HepG2 (cell line): ENCODE data around the gene CAMK1G. TPM values are rescaled to one million over a fixed set of nuclear protein-coding genes. Genes with fewer than 3 reads are reported as not detected.
A peak's percentile ranks its signal among the peaks of the same experiment; 100 is the strongest.

ENCODE experiments used
- ARNT2 ChIP-seq: sonication (generic); formaldehyde crosslinking; IDR thresholded peaks from 2 replicates; pipeline ENCODE4 v1.8.0; 2022; ENCODE audit warnings: mild to moderate bottlenecking, low read depth, missing genetic modification reagents, moderate library complexity
- CC2D1A ChIP-seq: sonication (generic); formaldehyde crosslinking; IDR thresholded peaks from 2 replicates; pipeline ENCODE4 v1.8.1; 2023; ENCODE audit warnings: mild to moderate bottlenecking, missing genetic modification reagents
- KDM2A ChIP-seq: sonication (generic); formaldehyde crosslinking; IDR thresholded peaks from 2 replicates; pipeline ENCODE4 v1.4.0; 2020; ENCODE audit warnings: low read depth, missing genetic modification reagents, borderline replicate concordance
- XRCC5 ChIP-seq: fragments of 200-400 bp; formaldehyde crosslinking; optimal IDR thresholded peaks from 2 replicates; pipeline ENCODE3; 2017; ENCODE audit warnings: mild to moderate bottlenecking, low read length
- YEATS2 ChIP-seq: sonication (generic); formaldehyde crosslinking; IDR thresholded peaks from 2 replicates; pipeline ENCODE4 v1.4.0; 2020; ENCODE audit warnings: missing genetic modification reagents, borderline replicate concordance
- ZNF138 ChIP-seq: sonication (generic); formaldehyde crosslinking; IDR thresholded peaks from 2 replicates; pipeline ENCODE4 v1.5.0; 2020; ENCODE audit warnings: mild to moderate bottlenecking, low read depth, missing genetic modification reagents
- ZNF446 ChIP-seq: sonication (generic); formaldehyde crosslinking; IDR thresholded peaks from 2 replicates; pipeline ENCODE4 v1.5.0; 2020; ENCODE audit warnings: mild to moderate bottlenecking, missing genetic modification reagents
- ZNF530 ChIP-seq: sonication (generic); formaldehyde crosslinking; IDR thresholded peaks from 2 replicates; pipeline ENCODE4 v1.5.0; 2020; ENCODE audit warnings: low read depth, mild to moderate bottlenecking, missing genetic modification reagents
- ZNF629 ChIP-seq: sonication (generic); formaldehyde crosslinking; conservative IDR thresholded peaks from 2 replicates; pipeline ENCODE4 v1.5.0; 2020; ENCODE audit warnings: missing genetic modification reagents
- ZSCAN21 ChIP-seq: sonication (generic); formaldehyde crosslinking; IDR thresholded peaks from 2 replicates; pipeline ENCODE4 v1.8.0; 2022; ENCODE audit warnings: mild to moderate bottlenecking, missing genetic modification reagents, moderate library complexity, borderline replicate concordance
- polyA plus RNA-seq, 8 experiments: library from polyadenylated mRNA; depleted of rRNA in 3 of 8; stranded (reverse) in 7 of 8; unstranded in 1 of 8; fragments of >200 nt; fragmentation: Illumina TruSeq in 4 of 8; extraction: Trizol in 4 of 8; gene quantifications; 2 replicates each; pipeline versions ENCODE4 v1.2.1 to v1.2.3, GENCODE V29; 2011 to 2016; ENCODE audit warnings: low read depth in 4 of 8, missing spikeins in 1 of 8, mixed read lengths in 1 of 8; ENCODE audit not compliant: insufficient read depth in 1 of 8
- total RNA-seq, 5 experiments: library from RNA; depleted of rRNA; stranded (reverse); fragments of >200 nt; fragmentation: Illumina TruSeq; extraction: Trizol; gene quantifications; 2 replicates each; pipeline ENCODE4 v1.2.3, GENCODE V29; 2016; ENCODE audit warnings: low read depth in 1 of 5
- TF ChIP-seq, protein P1 (sequence below): IDR thresholded peaks from 2 replicates; pipeline ENCODE4 v1.6.1; 2016; ENCODE audit warnings: mild to moderate bottlenecking
- TF ChIP-seq, protein P2 (sequence below): sonication (generic); formaldehyde crosslinking; IDR thresholded peaks from 2 replicates; pipeline ENCODE4 v1.4.0; 2020; ENCODE audit warnings: missing genetic modification reagents, mild to moderate bottlenecking, borderline replicate concordance
- TF ChIP-seq, protein P3 (sequence below): sonication (generic); formaldehyde crosslinking; IDR thresholded peaks from 2 replicates; pipeline ENCODE4 v1.5.0; 2020; ENCODE audit warnings: mild to moderate bottlenecking, missing genetic modification reagents, borderline replicate concordance
- TF ChIP-seq, protein P4 (sequence below), 2 experiments: sonication (generic) in 1 of 2; formaldehyde crosslinking in 1 of 2; IDR thresholded peaks; 2 replicates each; pipeline versions ENCODE4 v1.4.0 to v1.6.1; 2018 to 2020; ENCODE audit warnings: missing genetic modification reagents in 2 of 2, borderline replicate concordance in 1 of 2, low read depth in 1 of 2, mild to moderate bottlenecking in 1 of 2, missing biosample characterization in 1 of 2
- TF ChIP-seq, protein P5 (sequence below): sonication (generic); IDR thresholded peaks from 2 replicates; pipeline ENCODE4 v1.6.1; 2016; ENCODE audit warnings: low read depth, borderline replicate concordance
- TF ChIP-seq, protein P6 (sequence below): sonication (generic); formaldehyde crosslinking; IDR thresholded peaks from 2 replicates; pipeline ENCODE4 v1.5.0; 2020; ENCODE audit warnings: missing genetic modification reagents, mild to moderate bottlenecking, borderline replicate concordance
- TF ChIP-seq, protein P7 (sequence below): IDR thresholded peaks from 2 replicates; pipeline ENCODE4 v1.6.1; 2016; ENCODE audit warnings: missing genetic modification reagents, missing compliant biosample characterization

CAMK1G gene
- total and polyA plus RNA-seq, 2 of the 13 experiments (the other 11 are each of a cell fraction or from before 2014, with no cell fraction given), result not detected

DNA sequence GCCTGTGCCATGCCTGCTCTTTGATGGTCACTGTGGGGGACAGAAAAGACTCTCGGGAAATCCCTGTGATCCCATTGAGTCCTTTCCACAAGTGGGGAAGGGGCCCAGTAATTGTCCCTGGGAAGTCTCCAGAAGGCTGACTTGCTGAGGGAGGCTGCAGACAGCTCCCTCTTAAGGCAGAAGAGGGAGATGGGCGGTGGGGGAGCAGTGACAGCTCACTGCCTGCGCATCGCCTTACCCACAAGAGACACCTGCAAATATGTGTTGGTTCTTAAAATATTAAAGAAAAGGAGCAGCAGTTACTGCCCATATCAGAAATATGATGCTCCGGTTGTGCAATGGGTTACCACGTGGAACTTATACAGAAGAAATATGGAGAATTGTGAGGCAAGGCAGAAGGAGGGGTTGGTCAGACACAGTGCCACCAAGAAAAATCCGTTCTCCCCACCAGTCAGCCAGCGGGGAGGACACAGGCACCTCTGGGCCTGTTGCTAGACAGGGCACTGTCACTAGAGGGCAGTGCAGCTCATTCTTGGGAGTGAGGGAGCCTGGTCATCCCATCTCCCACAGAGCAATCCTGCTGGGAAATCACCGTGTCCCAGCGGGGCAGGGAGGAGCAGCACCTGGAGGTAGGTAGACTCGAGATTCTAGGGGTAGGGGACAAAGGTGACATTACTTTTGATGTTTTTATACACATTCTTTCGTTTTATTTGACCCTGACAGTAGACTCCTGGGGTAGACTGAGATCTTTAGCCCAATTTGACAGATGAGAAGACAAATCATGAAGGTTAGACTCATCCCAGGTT, 6.9 kb upstream of the CAMK1G start (continued):
- TF ChIP-seq ZNF629 (CRISPR knock-in tag) (no peak), ZNF446 (CRISPR knock-in tag) (no peak), ZNF138 (CRISPR knock-in tag) (no peak), ZSCAN21 (CRISPR knock-in tag) (no peak), ARNT2 (CRISPR knock-in tag) (no peak), YEATS2 (CRISPR knock-in tag) (no peak), CC2D1A (CRISPR knock-in tag) (no peak), KDM2A (0 out of 2 replicates have a peak, but pooled peaks have one; percentile 34), XRCC5 (peak; percentile 39), ZNF530 (CRISPR knock-in tag) (no peak)
- TF ChIP-seq, protein P1, sequence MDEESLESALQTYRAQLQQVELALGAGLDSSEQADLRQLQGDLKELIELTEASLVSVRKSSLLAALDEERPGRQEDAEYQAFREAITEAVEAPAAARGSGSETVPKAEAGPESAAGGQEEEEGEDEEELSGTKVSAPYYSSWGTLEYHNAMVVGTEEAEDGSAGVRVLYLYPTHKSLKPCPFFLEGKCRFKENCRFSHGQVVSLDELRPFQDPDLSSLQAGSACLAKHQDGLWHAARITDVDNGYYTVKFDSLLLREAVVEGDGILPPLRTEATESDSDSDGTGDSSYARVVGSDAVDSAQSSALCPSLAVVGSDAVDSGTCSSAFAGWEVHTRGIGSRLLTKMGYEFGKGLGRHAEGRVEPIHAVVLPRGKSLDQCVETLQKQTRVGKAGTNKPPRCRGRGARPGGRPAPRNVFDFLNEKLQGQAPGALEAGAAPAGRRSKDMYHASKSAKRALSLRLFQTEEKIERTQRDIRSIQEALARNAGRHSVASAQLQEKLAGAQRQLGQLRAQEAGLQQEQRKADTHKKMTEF (CRISPR knock-in tag), result no peak
- TF ChIP-seq, protein P2, sequence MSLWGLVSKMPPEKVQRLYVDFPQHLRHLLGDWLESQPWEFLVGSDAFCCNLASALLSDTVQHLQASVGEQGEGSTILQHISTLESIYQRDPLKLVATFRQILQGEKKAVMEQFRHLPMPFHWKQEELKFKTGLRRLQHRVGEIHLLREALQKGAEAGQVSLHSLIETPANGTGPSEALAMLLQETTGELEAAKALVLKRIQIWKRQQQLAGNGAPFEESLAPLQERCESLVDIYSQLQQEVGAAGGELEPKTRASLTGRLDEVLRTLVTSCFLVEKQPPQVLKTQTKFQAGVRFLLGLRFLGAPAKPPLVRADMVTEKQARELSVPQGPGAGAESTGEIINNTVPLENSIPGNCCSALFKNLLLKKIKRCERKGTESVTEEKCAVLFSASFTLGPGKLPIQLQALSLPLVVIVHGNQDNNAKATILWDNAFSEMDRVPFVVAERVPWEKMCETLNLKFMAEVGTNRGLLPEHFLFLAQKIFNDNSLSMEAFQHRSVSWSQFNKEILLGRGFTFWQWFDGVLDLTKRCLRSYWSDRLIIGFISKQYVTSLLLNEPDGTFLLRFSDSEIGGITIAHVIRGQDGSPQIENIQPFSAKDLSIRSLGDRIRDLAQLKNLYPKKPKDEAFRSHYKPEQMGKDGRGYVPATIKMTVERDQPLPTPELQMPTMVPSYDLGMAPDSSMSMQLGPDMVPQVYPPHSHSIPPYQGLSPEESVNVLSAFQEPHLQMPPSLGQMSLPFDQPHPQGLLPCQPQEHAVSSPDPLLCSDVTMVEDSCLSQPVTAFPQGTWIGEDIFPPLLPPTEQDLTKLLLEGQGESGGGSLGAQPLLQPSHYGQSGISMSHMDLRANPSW (CRISPR knock-in tag), result no peak
- TF ChIP-seq, protein P3, sequence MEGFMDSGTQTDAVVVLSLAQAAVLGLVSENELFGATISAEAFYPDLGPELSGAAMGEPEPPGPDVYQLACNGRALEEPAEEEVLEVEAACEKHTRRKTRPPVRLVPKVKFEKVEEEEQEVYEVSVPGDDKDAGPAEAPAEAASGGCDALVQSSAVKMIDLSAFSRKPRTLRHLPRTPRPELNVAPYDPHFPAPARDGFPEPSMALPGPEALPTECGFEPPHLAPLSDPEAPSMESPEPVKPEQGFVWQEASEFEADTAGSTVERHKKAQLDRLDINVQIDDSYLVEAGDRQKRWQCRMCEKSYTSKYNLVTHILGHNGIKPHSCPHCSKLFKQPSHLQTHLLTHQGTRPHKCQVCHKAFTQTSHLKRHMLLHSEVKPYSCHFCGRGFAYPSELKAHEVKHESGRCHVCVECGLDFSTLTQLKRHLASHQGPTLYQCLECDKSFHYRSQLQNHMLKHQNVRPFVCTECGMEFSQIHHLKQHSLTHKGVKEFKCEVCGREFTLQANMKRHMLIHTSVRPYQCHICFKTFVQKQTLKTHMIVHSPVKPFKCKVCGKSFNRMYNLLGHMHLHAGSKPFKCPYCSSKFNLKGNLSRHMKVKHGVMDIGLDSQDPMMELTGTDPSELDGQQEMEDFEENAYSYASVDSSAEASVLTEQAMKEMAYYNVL (CRISPR knock-in tag), result no peak
- TF ChIP-seq, protein P4, sequence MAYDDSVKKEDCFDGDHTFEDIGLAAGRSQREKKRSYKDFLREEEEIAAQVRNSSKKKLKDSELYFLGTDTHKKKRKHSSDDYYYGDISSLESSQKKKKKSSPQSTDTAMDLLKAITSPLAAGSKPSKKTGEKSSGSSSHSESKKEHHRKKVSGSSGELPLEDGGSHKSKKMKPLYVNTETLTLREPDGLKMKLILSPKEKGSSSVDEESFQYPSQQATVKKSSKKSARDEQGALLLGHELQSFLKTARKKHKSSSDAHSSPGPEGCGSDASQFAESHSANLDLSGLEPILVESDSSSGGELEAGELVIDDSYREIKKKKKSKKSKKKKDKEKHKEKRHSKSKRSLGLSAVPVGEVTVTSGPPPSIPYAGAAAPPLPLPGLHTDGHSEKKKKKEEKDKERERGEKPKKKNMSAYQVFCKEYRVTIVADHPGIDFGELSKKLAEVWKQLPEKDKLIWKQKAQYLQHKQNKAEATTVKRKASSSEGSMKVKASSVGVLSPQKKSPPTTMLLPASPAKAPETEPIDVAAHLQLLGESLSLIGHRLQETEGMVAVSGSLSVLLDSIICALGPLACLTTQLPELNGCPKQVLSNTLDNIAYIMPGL (CRISPR knock-in tag; IDR thresholded peaks at IDR 0.05; ENCODE audit: borderline replicate concordance in 1 of 2, low read depth in 1 of 2), result no peak
- TF ChIP-seq, protein P5, sequence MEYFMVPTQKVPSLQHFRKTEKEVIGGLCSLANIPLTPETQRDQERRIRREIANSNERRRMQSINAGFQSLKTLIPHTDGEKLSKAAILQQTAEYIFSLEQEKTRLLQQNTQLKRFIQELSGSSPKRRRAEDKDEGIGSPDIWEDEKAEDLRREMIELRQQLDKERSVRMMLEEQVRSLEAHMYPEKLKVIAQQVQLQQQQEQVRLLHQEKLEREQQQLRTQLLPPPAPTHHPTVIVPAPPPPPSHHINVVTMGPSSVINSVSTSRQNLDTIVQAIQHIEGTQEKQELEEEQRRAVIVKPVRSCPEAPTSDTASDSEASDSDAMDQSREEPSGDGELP, result no peak
- TF ChIP-seq, protein P6, sequence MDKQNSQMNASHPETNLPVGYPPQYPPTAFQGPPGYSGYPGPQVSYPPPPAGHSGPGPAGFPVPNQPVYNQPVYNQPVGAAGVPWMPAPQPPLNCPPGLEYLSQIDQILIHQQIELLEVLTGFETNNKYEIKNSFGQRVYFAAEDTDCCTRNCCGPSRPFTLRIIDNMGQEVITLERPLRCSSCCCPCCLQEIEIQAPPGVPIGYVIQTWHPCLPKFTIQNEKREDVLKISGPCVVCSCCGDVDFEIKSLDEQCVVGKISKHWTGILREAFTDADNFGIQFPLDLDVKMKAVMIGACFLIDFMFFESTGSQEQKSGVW (CRISPR knock-in tag), result no peak
- TF ChIP-seq, protein P7, sequence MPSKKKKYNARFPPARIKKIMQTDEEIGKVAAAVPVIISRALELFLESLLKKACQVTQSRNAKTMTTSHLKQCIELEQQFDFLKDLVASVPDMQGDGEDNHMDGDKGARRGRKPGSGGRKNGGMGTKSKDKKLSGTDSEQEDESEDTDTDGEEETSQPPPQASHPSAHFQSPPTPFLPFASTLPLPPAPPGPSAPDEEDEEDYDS (CRISPR knock-in tag), result no peak
